Islet of Langerhans (tissue), 1 donor: ENCODE results near the gene TSGA10.
A peak's percentile ranks its signal among the peaks of the same experiment; 100 is the strongest.
"Not testable (repeated sequence)": the region's sequence is repeated elsewhere in the genome, so short reads cannot be mapped to it uniquely, and the experiment has no call there.

Source experiments
- FAIRE-seq: peaks from one replicate; lab custom pipeline; 2011; peaks lifted over from hg19 to GRCh38; lab: Jason Lieb, UNC

TSGA10 gene, protein sequence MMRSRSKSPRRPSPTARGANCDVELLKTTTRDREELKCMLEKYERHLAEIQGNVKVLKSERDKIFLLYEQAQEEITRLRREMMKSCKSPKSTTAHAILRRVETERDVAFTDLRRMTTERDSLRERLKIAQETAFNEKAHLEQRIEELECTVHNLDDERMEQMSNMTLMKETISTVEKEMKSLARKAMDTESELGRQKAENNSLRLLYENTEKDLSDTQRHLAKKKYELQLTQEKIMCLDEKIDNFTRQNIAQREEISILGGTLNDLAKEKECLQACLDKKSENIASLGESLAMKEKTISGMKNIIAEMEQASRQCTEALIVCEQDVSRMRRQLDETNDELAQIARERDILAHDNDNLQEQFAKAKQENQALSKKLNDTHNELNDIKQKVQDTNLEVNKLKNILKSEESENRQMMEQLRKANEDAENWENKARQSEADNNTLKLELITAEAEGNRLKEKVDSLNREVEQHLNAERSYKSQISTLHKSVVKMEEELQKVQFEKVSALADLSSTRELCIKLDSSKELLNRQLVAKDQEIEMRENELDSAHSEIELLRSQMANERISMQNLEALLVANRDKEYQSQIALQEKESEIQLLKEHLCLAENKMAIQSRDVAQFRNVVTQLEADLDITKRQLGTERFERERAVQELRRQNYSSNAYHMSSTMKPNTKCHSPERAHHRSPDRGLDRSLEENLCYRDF

DNA sequence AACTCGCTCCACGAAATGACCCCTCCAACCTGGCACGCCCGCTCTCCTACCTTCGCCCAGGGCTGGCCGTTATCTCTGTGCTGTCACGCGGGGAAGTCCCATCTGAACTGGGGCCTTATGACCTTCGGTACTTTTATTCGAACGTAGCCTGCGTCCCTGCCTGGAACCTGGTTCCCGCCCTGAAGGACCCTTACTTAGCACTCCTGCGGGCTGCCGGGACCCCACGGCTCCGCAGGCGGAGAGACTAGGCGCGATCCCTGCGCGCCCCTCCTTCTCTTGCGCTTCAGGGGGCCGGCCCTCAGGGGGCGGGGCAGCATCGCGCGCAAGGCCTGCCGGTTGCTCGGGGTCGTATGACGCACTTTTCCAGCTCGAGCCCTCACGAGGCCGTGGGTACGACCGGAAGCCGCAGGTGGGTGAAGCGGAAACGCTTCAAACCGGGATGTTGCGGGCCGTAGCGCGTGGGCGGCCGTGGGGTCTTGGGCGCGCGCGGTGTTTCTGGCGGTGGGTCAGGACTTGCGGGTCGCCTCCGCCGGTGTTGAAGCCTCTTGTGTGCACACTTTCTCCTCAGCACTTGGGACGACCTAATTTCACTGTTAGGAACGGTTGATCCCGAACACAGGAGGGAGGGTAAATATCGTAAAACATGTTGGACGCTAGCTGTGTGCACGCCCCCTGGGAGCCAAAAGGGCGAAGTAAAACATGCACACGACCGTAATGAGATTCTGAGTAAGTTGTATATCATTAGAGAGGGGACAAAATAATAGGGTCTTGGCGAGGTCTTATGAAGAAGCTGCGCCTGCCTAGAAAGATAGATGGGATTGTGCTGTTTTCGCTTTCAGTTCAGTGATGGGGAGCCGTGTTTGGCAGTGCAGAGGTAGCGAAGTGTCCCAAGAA lies at the start of gene TSGA10, which contains the start of gene LIPT1:
TSS of gene TSGA10 (minus strand) at position 300 of the 894 bp plus-strand sequence. CDS start 45,503 bp downstream, outside the sequence.
TSS of gene LIPT1 (plus strand) at position 325 of the 894 bp plus-strand sequence. CDS start 6,991 bp downstream, outside the sequence.
- no peak for FAIRE-seq

DNA sequence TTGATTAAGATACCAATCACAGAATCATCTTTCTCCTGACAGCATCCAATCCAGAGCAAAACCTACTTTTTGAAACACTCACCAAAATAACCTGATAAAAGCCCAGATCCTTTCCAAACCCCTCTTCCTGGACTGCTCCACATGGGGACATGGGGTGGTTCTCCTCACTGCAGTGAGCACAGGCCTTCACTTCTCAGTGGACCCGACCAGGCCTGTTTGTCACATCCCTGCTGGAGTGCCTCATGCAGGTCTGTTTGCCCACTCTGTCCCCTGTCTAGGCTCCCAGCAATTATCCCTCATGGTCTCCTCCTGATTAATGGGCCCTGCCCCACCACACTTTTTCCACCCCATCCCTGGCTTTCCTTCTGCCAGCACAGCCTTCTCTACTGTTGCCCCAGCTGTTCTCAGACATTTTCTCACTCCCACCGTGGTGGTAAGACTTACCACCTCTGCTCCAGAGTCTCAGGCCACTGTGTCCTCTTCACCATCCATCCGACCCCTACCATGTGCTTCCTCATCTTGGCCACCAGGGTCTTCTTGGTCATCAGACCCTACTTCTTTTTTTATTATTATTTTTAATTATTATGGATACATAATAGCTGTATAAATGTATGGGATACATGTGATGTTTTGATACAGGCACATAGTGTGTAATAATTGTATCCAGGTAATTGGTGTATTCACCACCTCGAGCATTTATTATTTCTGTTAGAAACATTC lies 47.4 kb upstream of the TSGA10 start:
- FAIRE-seq = no peak

DNA sequence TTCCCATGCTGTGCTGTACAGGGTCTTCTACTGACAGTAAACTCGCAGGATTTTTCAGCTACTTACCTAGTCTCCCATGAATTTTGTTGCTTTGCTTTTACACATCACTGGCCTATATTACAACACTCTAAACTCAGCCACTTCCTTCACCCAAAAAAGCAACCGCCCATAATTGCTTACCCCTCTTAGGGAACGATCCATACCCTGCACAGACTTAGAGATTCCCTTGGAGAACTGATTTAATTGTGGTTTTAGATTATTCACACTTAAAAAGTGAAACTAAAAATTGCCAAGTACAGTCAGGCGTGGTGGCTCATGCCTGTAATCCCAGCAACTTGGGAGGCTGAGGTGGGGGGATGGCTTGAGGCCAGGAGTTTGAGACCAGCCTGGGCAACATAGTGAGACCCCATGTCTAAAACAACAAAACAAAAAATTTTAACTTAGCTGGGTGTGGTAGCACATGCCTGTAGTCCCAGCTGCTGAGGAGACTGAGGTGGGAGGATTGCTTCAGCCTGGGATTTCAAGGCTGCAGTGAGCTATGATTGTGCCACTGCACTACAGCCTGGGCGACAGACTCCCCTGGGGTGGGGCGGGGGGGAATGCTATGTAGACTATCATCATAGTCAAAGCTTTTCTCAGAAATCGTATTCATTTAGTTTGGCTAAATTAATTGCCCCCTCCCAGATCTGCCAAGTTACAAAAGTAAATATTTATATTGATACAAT lies 45.5 kb upstream of the TSGA10 start:
- no peak for FAIRE-seq

DNA sequence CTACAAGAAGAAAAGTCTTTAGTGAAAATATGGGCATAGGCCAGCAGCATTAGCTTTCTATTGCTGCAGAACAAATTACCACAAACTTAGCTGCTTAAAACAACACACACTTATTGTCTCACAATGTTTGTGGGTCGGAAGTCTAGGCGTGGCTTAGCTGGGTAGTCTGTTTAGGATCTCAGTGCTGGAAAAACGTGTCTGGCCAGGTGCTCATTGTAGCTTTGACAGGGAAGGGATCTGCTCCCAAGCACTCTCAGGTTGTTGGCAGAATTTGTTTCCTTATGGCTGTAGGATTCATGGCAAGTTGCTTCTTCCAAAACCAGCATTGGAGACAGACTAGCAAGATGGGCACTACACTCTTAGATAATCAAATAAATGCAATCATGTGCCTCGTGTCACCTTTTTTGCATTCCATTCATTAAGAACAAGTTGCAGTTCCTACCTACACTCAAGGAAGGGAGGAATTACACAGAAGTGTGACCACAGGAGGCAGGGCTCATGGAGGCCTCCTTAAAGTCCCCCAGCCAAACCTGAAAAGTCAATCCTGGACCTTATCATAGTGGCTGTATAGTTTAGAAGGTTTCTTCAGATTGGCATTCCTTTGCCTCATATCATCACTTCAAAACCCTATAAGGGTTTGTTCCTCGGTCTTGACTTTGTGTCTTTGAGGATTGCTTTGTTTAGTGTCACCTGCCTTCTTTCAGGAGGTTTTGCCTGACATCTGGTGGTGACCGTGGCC lies 43.5 kb upstream of the TSGA10 start:
- no peak for FAIRE-seq

DNA sequence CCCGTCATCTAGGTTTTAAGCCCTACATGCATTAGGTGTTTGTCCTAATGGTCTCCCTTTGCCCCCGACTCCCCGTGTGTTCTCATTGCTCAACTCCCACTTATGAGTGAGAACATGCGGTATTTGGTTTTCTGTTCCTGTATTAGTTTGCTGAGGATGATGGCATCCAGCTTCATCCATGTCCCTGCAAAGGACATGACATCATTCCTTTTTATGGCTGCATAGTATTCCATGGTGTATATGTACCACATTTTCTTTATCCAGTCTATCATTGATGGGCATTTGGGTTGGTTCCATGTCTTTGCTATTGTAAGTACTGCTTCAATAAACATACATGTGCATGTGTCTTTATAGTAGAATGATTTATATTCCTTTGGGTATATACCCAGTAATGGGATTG lies 37.6 kb upstream of the TSGA10 start:
- not testable (repeated sequence) for FAIRE-seq

DNA sequence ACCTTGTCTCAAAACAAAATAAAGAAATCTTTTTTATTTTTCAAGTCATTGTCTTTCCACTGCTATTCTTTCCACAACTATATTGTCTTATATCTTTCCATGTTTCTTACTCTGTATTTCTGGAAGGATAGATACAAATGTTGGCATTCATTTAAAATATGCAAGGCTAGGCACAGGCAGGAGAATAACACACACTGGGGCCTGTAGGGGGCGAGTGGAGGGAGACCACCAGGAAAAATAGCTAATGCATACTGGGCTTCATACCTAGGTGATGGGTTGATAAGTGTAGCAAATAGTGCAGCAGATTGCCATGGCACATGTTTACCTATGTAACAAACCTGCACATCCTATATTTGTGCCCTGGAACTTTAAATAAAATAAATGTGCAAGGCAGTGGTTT lies 35.8 kb upstream of the TSGA10 start:
- FAIRE-seq = no peak

DNA sequence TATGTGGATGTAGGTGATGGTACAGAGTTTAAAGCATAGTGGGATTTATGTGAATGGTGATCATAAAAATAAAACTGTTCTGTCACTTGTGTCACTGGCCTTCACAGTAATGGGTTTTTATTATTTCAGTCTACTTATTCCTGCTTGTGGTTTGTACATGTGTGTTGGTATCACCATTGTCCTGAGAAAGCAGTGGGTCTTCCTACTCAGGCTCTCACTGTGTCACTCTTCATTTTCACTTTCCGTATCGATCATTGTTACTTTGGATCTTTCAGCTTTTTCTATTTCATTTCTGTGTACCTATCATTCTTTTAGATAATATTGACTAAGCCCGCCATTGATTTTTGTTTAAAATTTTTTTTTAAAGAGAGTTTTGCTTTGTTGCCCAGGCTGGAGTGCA lies 33.6 kb upstream of the TSGA10 start:
- FAIRE-seq = no peak

DNA sequence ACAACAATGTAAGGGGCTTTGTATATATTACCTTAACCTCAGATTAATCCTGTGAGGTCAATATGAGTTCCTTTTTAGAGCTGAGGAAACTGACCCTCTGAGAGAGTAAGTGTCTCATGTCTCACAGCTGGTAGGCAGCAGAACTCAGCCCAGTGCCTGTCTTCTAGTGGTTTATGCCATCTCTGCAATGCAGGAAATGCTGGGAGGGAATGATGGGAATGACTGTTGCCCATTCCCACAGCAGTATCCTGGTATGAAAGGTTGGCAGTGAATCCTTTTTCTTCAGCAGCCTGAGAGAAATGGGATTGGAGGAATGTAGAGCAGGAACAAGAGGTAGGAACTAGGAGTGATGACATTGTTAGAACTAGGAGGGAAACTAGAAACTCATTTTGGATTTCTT lies 32.3 kb upstream of the TSGA10 start:
- no peak for FAIRE-seq

DNA sequence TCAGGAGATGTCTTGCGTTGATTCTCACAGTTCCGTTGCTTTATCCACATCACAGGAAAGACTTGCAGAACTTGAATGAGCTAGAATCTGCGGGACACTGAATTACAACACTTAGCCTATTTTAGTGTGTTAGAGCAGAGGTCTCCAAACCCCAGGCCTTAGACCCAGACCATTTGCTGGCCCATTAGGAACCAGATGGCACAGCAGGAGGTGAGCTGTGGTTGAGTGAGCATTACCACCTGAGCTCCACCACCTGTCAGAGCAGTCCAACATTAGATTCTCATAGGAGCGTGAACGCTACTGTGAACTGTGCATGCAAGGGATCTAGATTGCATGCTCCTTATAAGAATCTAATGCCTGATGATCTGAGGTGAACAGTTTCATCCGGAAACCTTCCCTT lies 30.1 kb upstream of the TSGA10 start:
- no peak for FAIRE-seq

DNA sequence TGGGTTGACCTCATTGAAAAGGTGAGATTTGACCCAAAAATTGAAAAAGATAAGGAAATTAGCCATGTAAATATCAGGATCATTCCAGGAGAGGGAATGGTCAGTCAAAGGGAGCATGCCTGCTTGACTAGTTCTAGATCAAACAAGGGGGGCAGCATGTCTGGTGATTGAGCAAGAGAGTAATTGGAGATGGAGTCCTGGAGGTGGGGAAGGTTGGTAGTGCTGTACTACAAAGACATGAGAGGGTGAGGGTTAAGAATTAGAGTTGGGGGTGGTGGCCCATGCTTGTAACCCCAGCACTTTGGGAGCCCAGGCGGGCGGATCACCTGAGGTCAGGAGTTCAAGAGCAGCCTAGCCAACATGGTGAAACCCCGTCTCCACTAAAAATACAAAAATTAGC lies 28.3 kb upstream of the TSGA10 start:
- no peak for FAIRE-seq

DNA sequence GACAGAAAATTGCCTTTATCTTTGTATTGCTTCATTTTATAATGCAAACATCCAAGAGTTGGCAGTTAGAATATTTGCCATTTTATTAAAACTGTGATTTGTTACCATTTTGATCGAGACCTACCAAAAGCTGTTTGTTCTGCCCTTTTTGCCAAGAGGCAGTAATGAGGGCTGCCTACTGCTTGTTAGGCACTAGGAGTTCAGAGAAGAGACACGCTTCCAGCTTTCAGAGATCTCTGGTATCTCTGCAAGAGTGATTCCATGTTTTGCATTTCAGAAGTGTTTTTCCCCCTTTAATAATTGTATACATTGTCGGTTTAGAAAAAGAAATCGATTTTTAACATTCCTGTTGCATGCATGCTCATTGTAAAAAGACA lies 26.9 kb upstream of the TSGA10 start:
- no peak for FAIRE-seq

DNA sequence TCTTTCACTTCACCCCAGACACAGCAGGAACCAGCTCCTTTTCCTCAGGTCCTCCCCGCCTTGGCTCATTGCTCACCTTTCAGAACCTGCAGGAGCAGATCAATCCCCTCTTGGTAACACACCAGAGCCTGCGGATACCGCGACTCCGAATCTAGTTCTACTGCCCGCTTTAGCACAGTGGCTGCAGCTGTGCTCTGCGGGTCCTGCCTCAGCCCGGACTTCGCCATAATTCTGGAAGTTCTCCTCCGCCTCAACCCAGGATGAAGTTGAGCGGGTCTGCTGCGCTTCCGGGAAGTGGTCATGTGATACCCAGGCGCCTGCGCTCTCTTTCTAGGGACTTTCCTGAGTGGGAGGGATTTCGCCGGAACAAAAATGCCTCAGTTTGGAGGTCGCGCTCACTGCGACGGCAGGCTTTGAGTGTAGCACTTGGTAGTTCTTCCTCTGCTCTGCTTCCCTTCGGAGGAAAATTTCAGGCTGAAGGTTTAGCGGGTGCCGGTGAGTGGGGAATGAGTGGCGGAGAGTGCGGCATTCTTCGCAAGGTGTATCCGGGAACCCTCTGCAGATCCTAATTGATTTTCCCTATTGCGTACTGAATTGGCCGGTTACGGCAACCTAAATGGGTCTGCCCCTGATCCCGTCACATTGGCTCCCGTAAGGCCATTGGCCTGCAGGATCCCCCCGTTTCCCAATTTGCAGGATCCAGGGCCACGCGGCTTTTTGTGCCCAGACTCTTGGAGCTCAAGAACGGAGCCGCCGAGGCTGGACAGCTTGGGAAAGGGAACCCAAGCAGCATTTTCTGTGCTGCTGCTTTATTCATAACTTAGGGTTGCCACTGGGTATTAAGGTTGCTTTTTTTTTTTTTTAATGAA lies 26.2 kb upstream of the TSGA10 start, which contains the start of the genes MITD1 and MRPL30:
TSS of gene MITD1 (minus strand) at position 304 of the 869 bp plus-strand sequence. CDS start at position 227, 77 bp downstream.
TSS of gene MRPL30 (plus strand) at position 430 of the 869 bp plus-strand sequence. CDS start 5,020 bp downstream, outside the sequence.
- peak; percentile 24 for FAIRE-seq

DNA sequence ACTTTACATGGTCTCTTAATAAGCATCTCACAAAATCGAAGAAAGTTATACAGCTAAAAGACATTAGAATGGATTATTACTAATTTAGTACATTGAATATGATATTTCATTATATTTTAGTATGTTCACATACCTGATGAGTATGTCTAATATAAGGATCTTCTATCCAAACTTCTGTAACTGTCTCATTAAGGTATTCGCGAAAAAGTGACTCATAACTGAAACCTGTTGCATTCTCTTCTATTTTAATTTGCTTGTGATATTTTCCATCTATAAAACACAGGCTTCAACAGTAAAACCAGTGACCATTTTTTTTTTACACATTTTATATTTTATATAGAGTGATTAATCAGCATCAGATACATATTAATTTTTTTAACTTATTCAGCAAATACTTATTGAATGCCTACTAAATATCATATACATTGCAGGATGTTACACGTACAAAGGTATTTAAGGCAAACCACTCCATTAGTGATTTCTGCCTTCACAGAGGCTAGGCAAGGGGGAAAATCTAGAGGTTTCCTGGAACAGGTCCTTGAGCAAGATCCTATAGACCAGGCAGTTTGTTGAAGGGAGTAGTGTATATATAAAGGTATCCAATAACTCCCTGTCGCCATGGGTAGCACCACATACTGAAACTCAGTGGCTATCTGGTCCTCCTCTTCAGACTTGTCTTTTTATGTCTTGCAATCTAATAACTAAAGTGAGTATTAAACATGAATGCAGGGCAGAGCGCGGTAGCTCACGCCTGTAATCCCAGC lies 16.8 kb upstream of the TSGA10 start:
- peak; percentile 21 for FAIRE-seq

DNA sequence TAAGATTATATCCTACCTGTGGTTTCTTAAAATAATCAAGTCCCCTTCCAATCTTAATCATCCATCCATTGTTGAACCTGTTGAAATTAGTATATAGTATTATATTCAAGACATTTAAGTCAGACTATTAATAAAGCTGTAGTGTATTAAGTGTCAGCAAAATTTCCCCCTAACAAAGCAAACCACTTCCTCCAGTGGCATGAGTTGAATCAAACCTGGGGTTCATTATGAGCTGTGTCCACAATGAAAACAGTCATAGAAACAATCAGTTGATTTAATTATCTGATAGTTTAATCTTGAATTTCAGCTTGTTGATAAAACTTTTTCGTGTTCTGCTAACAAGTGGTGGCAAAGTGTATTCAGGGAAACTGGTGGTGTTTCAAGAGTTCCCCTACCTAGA lies 14.8 kb upstream of the TSGA10 start:
- no peak for FAIRE-seq

DNA sequence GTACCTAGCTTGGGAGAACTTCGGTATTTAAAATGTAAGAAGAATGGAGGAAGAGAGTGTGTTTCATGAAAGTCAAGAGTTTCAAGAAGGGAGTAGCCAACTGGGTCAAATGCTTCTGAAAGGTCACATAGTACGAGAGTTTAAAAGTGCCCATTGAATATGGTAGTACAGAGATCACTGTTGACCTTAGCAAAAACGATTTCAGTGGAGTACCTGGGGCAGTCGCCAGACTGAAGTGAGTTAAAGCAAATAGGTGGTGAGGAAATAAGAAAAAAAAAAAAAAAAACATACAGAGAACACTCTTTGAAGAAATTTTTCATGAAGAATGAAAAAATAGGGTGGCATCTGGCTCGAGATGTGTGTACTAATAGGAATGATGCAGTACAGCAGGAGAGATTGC lies 11.5 kb upstream of the TSGA10 start:
- FAIRE-seq = no peak

DNA sequence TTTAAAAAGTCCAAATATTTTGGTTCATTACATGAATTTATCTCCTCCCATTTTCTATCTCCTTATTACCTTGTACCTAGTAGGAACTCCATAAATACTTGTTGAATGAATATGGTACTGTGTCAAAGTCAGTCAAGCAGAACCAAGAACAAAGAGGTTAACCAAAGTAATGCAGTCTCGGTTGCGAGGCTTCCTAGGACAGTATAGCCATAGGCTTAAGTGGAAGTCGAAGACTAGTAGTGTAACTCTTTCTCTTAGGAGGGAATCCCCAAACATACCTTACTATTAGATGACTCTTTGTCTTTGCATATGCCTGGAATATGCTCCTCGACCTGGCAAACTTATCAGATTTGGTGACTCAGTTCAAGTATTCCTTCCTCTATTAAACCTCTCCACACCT lies 4.9 kb upstream of the TSGA10 start:
- no peak for FAIRE-seq

DNA sequence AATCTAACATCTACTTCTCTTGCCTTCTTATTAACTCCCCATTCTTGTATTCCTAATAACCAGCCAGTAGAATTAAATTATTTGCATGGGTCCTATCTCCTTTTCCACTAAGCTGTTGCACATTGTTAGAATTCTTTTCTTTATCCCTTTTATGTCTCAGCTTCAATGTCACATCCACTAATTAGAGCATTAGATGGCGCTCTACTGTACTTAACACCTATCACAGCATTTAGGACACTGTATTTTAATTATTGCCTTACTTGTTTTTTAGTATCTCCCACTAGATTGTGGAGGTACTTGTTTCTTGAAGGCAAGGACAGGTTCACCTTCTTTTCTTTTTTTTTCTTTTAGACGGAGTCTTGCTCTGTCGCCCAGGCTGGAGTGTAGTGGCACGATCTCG lies 3.9 kb upstream of the TSGA10 start:
- no peak for FAIRE-seq

DNA sequence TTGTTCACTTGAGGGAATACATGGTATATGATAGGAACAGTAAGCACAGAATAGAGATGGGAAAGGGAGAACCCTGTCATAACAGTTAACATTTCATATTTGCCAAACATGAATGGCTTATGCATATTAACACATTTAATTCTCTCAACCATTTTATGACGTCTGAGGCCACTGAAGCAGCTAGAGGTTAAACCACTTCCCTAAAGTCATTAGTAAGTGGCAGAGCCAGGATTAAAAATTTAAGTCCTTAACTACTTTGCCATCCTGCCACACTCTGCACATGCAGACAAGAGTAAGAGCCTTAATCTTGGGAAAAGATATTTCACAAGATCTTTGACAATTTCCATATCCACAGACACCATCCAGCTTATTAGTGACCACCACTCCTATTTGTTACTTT lies 2.1 kb upstream of the TSGA10 start:
- no peak for FAIRE-seq
